Heart left ventricle (tissue), 13 donors: ENCODE results near the gene FSTL4.

Source experiments
- POLR2A ChIP-seq, 2 donors: fragments of 450-650 bp; IDR thresholded peaks; one replicate each; pipeline ENCODE4 v1.6.1; 2017; ENCODE audit warnings: antibody characterized with exemption in 2 of 2, mild to moderate bottlenecking in 2 of 2, moderate library complexity in 2 of 2
- TF ChIP-seq, protein P1 (sequence below), 12 donors: fragments of 200-600 bp; sonication (generic) in 4 of 12; IDR thresholded peaks; one replicate each; pipeline versions ENCODE4 v1.5.0 to v1.8.0; 2018 to 2022; ENCODE audit warnings: antibody characterized with exemption in 12 of 12, mild to moderate bottlenecking in 5 of 12
- donor health status: ischemic (EF 13 %, LVEDD 7.1; RV severe dilation, severe dysfunction).
- donor health status: DM: no; HTN: yes; CAD: no.
- donor health status: DM: no; HTN: no; CAD: no.
- donor health status: ischemic (EF 25% LVEDD 6.9; RV normal size, moderate dysfunction).
- donor health status: ischemic (EF 25% LVEDD 5.7; RV mildly dilated, moderate dysfunction).
- donor health status: ischemic (EF 35%, LVEDD 5.7; RV mildly dilated, moderate dysfunction).
- donor health status: nonischemic (EF 11% LVEDD 7.7; RV severe dilation, severe dysfunction).
- donor health status: DM: yes; HTN: yes; CAD: no.
- donor health status: PGD.
- donor health status: ischemic (EF 29% LVEDD 5.4; RV normal size, mild dysfunction).
- donor health status: nonischemic (EF 23%, LVEDD 6.1; RV moderate dilation, normal function).

DNA sequence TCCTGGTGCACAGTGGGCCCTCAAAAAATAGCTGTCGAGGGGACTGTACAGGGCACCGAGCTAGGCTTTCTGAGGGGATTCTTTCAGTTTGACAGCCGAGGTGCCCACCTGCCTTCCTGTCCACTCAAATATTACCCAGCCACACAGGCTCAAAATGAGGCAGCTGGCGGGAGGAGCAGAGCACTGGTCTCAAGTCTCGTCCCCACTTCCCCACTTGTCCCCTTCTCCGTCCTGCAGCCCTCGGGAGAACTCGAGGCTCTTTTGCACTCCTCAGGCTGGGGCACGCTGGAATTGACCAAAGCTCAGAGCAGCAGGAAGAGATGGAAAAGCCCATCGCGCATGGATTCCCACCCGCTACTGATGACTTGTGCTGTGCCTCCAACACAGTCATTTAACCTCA is 375.4 kb downstream of the FSTL4 start:
- TF ChIP-seq, protein P1, sequence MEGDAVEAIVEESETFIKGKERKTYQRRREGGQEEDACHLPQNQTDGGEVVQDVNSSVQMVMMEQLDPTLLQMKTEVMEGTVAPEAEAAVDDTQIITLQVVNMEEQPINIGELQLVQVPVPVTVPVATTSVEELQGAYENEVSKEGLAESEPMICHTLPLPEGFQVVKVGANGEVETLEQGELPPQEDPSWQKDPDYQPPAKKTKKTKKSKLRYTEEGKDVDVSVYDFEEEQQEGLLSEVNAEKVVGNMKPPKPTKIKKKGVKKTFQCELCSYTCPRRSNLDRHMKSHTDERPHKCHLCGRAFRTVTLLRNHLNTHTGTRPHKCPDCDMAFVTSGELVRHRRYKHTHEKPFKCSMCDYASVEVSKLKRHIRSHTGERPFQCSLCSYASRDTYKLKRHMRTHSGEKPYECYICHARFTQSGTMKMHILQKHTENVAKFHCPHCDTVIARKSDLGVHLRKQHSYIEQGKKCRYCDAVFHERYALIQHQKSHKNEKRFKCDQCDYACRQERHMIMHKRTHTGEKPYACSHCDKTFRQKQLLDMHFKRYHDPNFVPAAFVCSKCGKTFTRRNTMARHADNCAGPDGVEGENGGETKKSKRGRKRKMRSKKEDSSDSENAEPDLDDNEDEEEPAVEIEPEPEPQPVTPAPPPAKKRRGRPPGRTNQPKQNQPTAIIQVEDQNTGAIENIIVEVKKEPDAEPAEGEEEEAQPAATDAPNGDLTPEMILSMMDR (IDR thresholded peaks at IDR 0.05): no peak
- TF ChIP-seq POLR2A (IDR thresholded peaks at IDR 0.05): no peak
